ENCODE results near the gene HOMER2.

GRCh38 chr15:82829234-82829633 lies 123.3 kb downstream of the HOMER2 start:
- TF ChIP-seq CTCF (IDR thresholded peaks at IDR 0.05): no peak
- TF ChIP-seq POLR2A (IDR thresholded peaks at IDR 0.05): no peak
- TF ChIP-seq POLR2AphosphoS5 (IDR thresholded peaks at IDR 0.05): no peak
